ENCODE results near the gene B9D1. TPM values are rescaled to one million over a fixed set of nuclear protein-coding genes. Genes with fewer than 3 reads are reported as not detected.
A peak's percentile ranks its signal among the peaks of the same experiment; 100 is the strongest.
"Not testable (repeated sequence)": the region's sequence is repeated elsewhere in the genome, so short reads cannot be mapped to it uniquely, and the experiment has no call there.

B9D1 gene
- total and polyA plus RNA-seq, 2 donors = 14.4 to 14.5 TPM

DNA sequence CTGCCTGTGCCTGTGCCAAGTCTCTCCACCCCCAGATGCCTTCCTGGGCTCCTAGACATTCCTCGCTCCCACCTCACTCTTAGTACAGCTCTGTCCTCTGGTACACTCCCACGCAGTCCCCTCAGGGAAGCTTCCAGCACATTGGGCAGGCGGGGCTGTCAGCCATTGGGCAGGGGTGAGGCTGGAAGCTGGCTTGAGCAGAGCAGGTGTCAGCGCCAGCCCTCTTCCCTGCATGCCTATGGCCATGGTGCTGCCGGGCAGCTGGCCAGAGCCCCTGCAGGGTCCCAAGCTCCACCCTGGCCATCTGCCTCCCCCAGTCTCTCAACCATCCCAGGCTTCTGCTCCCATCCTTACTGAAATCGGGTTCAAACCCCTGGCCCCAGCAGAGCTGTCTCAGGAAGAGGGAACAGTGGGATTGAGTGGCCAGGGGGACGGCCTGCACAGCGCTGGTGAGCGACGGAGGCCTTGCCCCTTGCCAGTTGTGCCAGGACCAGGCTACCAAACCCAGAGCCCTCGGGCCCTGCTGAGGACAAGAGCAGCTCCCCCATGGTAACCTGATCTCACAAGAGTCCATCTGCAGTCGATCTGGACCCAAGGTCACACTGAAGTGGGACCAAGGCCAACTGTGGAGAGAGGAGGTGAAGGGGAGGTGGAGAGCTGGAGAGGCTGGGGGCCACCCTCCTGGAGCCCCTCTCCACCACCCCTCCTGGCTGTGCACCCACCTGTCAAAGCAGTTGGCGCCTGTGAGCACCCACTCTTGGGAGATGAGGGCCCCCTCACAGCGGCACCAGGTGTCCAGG lies 2.4 kb upstream of the B9D1 start:
- no peak for DNase-seq (ENCODE audit: extremely low spot score)

DNA sequence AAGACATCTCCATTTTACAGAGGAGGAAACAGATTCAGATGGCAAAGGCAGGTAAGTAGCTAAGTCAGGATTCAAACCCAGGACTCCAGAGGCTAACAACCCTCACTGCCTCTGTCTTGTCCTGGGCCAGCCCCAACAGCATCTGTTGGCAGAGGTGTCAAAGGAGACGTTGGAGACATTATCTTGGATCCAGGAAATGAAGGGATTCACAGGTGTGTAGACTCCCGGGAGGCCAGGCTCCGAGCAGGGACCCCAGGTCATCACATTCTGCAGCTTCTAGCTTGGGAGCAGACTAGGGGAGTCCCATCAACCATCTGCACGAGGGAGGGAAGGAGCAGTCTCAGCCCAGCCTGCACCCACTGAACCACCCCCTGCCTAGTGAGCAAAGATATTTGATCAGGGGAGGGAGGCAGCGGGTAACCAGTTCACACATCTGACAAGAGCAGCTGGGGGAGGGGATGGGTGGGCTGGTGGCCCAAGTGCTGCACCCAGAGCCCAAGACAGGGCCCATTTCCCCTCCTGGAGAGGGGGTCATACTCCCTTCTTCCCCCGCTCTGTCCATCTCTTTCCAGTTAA lies 1.0 kb upstream of the B9D1 start:
- H3K4me3 ChIP-seq (ENCODE audit: low read depth, low read length) = no peak overlapping the region
- H3K36me3 ChIP-seq (ENCODE audit: insufficient read depth) = no peaks in the 10 kb centered on the region
- no peak for DNase-seq (ENCODE audit: extremely low spot score)
- H3K27ac ChIP-seq (ENCODE audit: low read depth) = no peak overlapping the region
- no peaks in the 10 kb centered on the region for H3K4me1 ChIP-seq (ENCODE audit: insufficient read depth)
- 67% methylated on average over 6 of the region's 6 CpGs for WGBS

More for the DNA sequence above, 2.4 kb upstream of the B9D1 start:
- Histone ChIP-seq H3K36me3 (ENCODE audit: insufficient read depth) (no peaks in the 10 kb centered on the region), H3K4me1 (ENCODE audit: insufficient read depth) (no peaks in the 10 kb centered on the region), H3K4me3 (ENCODE audit: low read depth, low read length) (no peak overlapping the region), H3K27ac (ENCODE audit: low read depth) (no peak overlapping the region)
- 80% methylated on average over 14 of the region's 14 CpGs for WGBS

- Histone ChIP-seq H3K4me3 (ENCODE audit: low read depth, low read length) (no peak overlapping the region), H3K27ac (ENCODE audit: low read depth) (no peak overlapping the region), H3K36me3 (ENCODE audit: insufficient read depth) (no peaks in the 10 kb centered on the region), H3K4me1 (ENCODE audit: insufficient read depth) (no peaks in the 10 kb centered on the region)
- no peak for DNase-seq (ENCODE audit: extremely low spot score)
- 24% methylated on average over 14 of the region's 14 CpGs for WGBS
Measured at GRCh38 chr17:19363114-19363438, 553 bp upstream of the B9D1 start.

GRCh38 chr17:19361944-19362276 lies 613 bp downstream of the B9D1 start:
- H3K36me3 ChIP-seq (ENCODE audit: insufficient read depth) = no peaks in the 10 kb centered on the region
- no peak overlapping the region for H3K27ac ChIP-seq (ENCODE audit: low read depth)
- WGBS = 13% methylated on average over 16 of the region's 16 CpGs
- H3K4me3 ChIP-seq (ENCODE audit: low read depth, low read length) = peak overlapping the region; percentile 55
- no peak for DNase-seq (ENCODE audit: extremely low spot score)
- no peaks in the 10 kb centered on the region for H3K4me1 ChIP-seq (ENCODE audit: insufficient read depth)

DNA sequence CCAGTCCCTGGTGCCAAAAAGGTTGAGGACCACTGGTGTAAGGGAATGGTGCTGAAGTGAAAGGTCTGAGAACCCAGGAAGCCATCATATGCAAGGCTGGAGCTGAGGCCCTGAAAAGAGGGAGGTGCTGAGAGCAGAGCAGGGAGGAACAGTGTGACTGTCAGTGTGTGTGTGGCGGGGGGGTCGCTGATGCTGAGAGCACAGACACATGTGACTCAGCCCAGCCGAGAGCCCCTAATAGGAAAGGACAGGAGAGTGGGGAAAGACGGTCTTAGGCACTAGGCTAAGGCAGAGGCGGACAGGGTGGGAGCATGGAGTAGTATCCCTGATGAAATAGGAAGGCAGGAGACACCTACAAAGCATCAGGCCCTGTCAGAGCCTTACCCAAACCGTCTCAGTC lies 1.2 kb downstream of the B9D1 start:
- H3K4me3 ChIP-seq (ENCODE audit: low read depth, low read length) = no peak overlapping the region
- no peak overlapping the region for H3K27ac ChIP-seq (ENCODE audit: low read depth)
- WGBS = 70% methylated on average over 6 of the region's 6 CpGs
- no peaks in the 10 kb centered on the region for H3K36me3 ChIP-seq (ENCODE audit: insufficient read depth)
- DNase-seq (ENCODE audit: extremely low spot score) = no peak
- H3K4me1 ChIP-seq (ENCODE audit: insufficient read depth) = no peaks in the 10 kb centered on the region

GRCh38 chr17:19360772-19361171 lies 1.8 kb downstream of the B9D1 start:
- no peak for DNase-seq (ENCODE audit: extremely low spot score)
- no peak overlapping the region for H3K27ac ChIP-seq (ENCODE audit: low read depth)
- H3K36me3 ChIP-seq (ENCODE audit: insufficient read depth) = no peaks in the 10 kb centered on the region
- H3K4me3 ChIP-seq (ENCODE audit: low read depth, low read length) = no peak overlapping the region
- 90% methylated on average over 8 of the region's 8 CpGs for WGBS
- H3K4me1 ChIP-seq (ENCODE audit: insufficient read depth) = no peaks in the 10 kb centered on the region

DNA sequence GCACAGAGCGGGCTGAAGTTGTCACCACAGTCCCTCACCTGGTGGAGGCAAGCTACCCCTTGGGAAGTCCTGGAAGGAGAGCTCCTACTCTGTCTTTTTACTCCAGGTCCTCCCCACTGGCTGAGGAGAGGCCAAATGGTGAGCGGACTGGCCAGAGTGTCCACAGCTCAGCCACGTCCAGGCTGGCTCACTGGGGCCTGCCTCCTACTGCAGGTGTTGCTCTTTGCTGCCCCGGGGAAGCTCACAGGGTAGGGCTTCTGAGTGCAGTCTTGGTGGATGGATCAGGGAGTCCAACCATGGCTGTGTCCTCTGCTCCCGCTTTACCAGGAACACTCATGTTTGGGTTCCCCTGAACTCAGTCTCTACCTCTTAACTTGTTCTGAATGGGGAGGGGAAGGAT lies 2.7 kb downstream of the B9D1 start:
- Histone ChIP-seq H3K36me3 (ENCODE audit: insufficient read depth) (no peaks in the 10 kb centered on the region), H3K4me1 (ENCODE audit: insufficient read depth) (no peaks in the 10 kb centered on the region), H3K27ac (ENCODE audit: low read depth) (no peak overlapping the region), H3K4me3 (ENCODE audit: low read depth, low read length) (no peak overlapping the region)
- DNase-seq (ENCODE audit: extremely low spot score) = no peak
- WGBS = 95% methylated on average over 5 of the region's 5 CpGs

- 86% methylated on average over 7 of the region's 7 CpGs for WGBS
- Histone ChIP-seq H3K4me1 (ENCODE audit: insufficient read depth) (no peaks in the 10 kb centered on the region), H3K36me3 (ENCODE audit: insufficient read depth) (no peaks in the 10 kb centered on the region), H3K27ac (ENCODE audit: low read depth) (no peak overlapping the region), H3K4me3 (ENCODE audit: low read depth, low read length) (no peak overlapping the region)
- DNase-seq (ENCODE audit: extremely low spot score) = no peak
Measured at GRCh38 chr17:19359151-19359550, 3.4 kb downstream of the B9D1 start.

DNA sequence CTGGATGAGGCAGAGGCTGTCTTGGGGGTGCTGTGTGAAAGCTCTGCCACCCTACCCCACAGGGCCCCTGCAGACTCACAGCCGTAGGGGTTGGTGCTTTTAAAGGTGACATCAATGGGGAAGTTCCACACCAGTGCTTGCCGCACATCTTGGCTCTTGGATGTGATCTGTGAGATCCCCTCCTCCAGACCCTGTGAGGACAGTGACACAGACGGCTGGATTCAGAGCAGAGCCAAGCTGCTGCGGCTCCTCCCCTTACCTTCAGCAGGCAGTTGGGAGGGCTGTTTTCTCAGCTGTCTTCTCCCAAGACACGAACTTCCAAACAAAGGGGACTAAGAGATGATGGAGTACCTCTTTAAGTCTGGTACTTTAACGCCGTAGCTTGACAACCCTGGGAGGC lies 4.8 kb downstream of the B9D1 start:
- no peaks in the 10 kb centered on the region for H3K4me1 ChIP-seq (ENCODE audit: insufficient read depth)
- no peak overlapping the region for H3K27ac ChIP-seq (ENCODE audit: low read depth)
- DNase-seq (ENCODE audit: extremely low spot score) = no peak
- WGBS = 84% methylated on average over 7 of the region's 7 CpGs
- H3K36me3 ChIP-seq (ENCODE audit: insufficient read depth) = no peaks in the 10 kb centered on the region
- no peak overlapping the region for H3K4me3 ChIP-seq (ENCODE audit: low read depth, low read length)

DNA sequence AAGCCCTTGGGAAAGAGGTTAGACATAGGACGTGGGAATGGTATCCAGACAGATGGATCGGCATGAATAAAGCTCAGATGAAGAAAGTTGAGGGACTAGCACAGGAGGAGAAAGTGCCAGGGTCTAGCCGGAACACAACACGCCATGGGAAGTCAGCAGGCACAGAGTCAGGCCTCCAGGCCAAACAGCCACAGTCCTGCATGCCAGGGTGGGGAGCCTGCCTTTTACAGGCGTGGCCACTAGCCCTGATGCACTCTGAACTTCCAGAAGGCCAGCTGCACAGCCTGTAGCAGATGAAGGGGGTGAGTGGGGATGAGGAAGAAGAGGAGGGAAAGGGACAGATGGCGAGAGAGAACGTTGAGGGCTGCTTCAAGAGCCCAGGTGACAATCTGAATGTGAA lies 5.2 kb downstream of the B9D1 start:
- no peak for DNase-seq (ENCODE audit: extremely low spot score)
- WGBS = 91% methylated on average over 7 of the region's 7 CpGs
- Histone ChIP-seq H3K36me3 (ENCODE audit: insufficient read depth) (no peaks in the 10 kb centered on the region), H3K27ac (ENCODE audit: low read depth) (no peak overlapping the region), H3K4me1 (ENCODE audit: insufficient read depth) (no peaks in the 10 kb centered on the region), H3K4me3 (ENCODE audit: low read depth, low read length) (no peak overlapping the region)

DNA sequence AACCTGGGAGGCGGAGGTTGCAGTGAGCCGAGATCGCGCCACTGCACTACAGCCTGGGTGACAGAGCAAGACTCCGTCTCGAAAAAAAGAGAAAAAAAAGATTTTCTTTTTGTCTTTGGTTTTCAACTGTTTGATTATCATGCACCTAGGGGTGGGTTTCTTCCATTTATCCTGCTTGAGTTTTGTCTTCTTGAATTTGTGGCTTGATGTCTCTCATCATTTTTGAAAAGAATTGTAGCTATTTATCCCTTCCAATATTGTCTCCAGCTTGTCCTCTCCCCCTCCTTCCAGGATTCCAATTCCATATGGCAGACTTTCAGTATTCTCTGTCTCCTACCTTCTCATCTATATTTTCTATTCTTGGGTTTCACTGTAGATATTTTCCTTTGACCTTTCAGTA lies 7.8 kb downstream of the B9D1 start:
- H3K27ac ChIP-seq (ENCODE audit: low read depth) = no peak overlapping the region
- DNase-seq (ENCODE audit: extremely low spot score) = no peak
- H3K36me3 ChIP-seq (ENCODE audit: insufficient read depth) = no peaks in the 10 kb centered on the region
- WGBS = 80% methylated on average over 6 of the region's 6 CpGs
- H3K4me1 ChIP-seq (ENCODE audit: insufficient read depth) = no peaks in the 10 kb centered on the region
- no peak overlapping the region for H3K4me3 ChIP-seq (ENCODE audit: low read depth, low read length)

- not testable (repeated sequence) for DNase-seq (ENCODE audit: extremely low spot score); H3K4me1 ChIP-seq (ENCODE audit: insufficient read depth); H3K36me3 ChIP-seq (ENCODE audit: insufficient read depth); H3K27ac ChIP-seq (ENCODE audit: low read depth); H3K4me3 ChIP-seq (ENCODE audit: low read depth, low read length)
- WGBS = 93% methylated on average over 11 of the region's 11 CpGs
Measured at GRCh38 chr17:19353401-19353800, 9.1 kb downstream of the B9D1 start.

DNA sequence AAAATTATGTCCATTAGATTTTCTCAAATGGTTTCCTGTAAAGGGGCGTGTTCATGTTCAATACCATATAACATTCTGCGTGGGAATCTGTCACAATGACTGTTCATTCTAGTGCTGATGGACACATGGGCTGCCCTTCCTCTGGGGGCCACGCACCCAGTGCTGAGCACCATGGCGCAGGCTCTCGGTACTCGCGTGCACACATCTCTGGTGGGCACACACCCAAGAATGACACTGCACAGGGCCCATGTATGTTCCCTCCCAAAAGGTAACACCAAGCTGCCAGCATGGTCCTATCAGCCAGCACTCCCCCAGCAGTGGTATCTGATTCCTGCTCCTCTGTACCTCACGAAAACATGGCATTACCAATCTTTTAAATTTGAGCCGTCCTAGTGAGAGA lies 13.7 kb downstream of the B9D1 start:
- H3K27ac ChIP-seq (ENCODE audit: low read depth) = no peak overlapping the region
- DNase-seq (ENCODE audit: extremely low spot score) = no peak
- H3K4me1 ChIP-seq (ENCODE audit: insufficient read depth) = no peaks in the 10 kb centered on the region
- WGBS = 97% methylated on average over 9 of the region's 9 CpGs
- H3K36me3 ChIP-seq (ENCODE audit: insufficient read depth) = no peaks in the 10 kb centered on the region
- H3K4me3 ChIP-seq (ENCODE audit: low read depth, low read length) = no peak overlapping the region

GRCh38 chr17:19348081-19348650 lies 14.4 kb downstream of the B9D1 start:
- Histone ChIP-seq H3K4me3 (ENCODE audit: low read depth, low read length) (no peak overlapping the region), H3K27ac (ENCODE audit: low read depth) (no peak overlapping the region), H3K4me1 (ENCODE audit: insufficient read depth) (no peaks in the 10 kb centered on the region), H3K36me3 (ENCODE audit: insufficient read depth) (no peaks in the 10 kb centered on the region)
- WGBS = 83% methylated on average over 9 of the region's 9 CpGs
- DNase-seq (ENCODE audit: extremely low spot score) = no peak

Measured in urinary bladder (tissue), 4 donors.